ENCODE measurements around the gene ADGRV1. TPM values are rescaled to one million over a fixed set of nuclear protein-coding genes. Genes with fewer than 3 reads are reported as not detected.

ADGRV1 gene
- total RNA-seq, 1 experiment from 2014 or later: 6.8 TPM

DNA sequence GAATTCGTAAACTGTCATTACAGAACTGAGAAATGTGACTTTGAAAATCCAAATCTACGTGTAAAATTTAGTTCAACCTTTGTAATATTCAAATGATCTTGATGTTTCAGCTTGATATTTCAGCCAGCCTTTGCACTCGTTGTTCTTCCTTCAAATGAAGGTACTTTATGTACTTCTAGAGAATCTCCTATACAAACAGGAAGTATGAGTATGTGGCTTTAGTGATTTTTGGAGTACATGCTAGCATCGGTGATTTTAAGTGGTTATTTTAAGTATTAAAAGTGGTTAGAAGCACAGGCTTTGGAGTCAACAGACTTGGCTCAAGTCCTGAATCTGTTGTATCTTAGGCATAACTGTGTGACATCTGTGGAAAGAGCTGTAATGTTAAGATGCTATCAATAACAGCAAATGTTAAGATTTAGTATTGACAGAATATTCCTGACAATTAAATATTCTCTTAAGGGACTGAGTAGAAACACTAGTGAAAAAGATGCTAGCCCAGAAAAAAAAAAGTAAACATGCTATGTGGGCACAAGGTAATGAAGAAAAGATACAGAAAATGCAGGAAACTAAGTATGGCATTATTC, 398.0 kb downstream of the ADGRV1 start:
- Histone ChIP-seq H3K4me1 (ENCODE audit: insufficient read depth, low read length, poor library complexity, severe bottlenecking) (peaks cover 9% of the 10 kb centered on the region), H3K4me3 (ENCODE audit: low read depth, low read length, poor library complexity, severe bottlenecking) (no peak overlapping the region), H3K27me3 (replicated peaks; ENCODE audit: insufficient read depth, low read depth, low read length, poor library complexity) (no peaks in the 10 kb centered on the region), H3K27ac (ENCODE audit: low read depth, low read length, poor library complexity, severe bottlenecking) (no peak overlapping the region), H3K36me3 (ENCODE audit: insufficient read depth, low read length, poor library complexity, severe bottlenecking) (no peaks in the 10 kb centered on the region), H3K9me3 (ENCODE audit: low read depth, low read length, poor library complexity, severe bottlenecking) (no peaks in the 10 kb centered on the region)
- POLR2A ChIA-PET (ENCODE audit: low non-redundant PET): no interaction called here
- TF ChIP-seq, protein P1, sequence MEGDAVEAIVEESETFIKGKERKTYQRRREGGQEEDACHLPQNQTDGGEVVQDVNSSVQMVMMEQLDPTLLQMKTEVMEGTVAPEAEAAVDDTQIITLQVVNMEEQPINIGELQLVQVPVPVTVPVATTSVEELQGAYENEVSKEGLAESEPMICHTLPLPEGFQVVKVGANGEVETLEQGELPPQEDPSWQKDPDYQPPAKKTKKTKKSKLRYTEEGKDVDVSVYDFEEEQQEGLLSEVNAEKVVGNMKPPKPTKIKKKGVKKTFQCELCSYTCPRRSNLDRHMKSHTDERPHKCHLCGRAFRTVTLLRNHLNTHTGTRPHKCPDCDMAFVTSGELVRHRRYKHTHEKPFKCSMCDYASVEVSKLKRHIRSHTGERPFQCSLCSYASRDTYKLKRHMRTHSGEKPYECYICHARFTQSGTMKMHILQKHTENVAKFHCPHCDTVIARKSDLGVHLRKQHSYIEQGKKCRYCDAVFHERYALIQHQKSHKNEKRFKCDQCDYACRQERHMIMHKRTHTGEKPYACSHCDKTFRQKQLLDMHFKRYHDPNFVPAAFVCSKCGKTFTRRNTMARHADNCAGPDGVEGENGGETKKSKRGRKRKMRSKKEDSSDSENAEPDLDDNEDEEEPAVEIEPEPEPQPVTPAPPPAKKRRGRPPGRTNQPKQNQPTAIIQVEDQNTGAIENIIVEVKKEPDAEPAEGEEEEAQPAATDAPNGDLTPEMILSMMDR (conservative IDR thresholded peaks at IDR 0.05; ENCODE audit: low read depth, low read length): no peak
- no peak for TF ChIP-seq EZH2 (IDR thresholded peaks at IDR 0.05; ENCODE audit: borderline replicate concordance, low read depth, low read length, poor library complexity, severe bottlenecking)
- no peak for DNase-seq (ENCODE audit: low spot score)
- no TSS peak for BruUV-seq (replicated peaks)
- intact Hi-C loops (cut with micrococcal nuclease; ENCODE audit: unreplicated experiment): no loop called here
- CTCF ChIA-PET: no interaction called here

DNA sequence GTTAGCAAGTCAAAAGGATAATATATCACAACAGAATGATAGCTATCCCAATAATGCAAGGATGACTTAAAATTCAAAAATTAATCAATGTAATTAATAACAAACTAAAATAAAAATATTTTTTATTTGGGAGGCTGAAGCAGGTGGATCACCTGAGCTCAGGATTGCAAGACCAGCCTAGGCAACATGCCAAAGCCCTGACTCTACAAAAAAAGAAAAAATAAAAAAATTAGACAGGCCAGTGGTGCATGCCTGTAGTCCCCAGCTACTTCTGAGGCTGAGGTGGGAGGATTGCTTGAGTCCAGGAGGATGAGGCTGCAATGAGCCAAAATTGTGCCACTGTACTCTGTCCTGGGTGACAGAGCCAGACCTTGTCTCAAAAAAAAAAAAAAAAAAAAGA, 399.3 kb downstream of the ADGRV1 start:
- no peaks in the 10 kb centered on the region for H3K36me3 ChIP-seq (ENCODE audit: insufficient read depth, low read length, poor library complexity, severe bottlenecking)
- TF ChIP-seq, protein P1 (conservative IDR thresholded peaks at IDR 0.05; ENCODE audit: low read depth, low read length): no peak
- TF ChIP-seq EZH2 (IDR thresholded peaks at IDR 0.05; ENCODE audit: borderline replicate concordance, low read depth, low read length, poor library complexity, severe bottlenecking): no peak
- H3K9me3 ChIP-seq (ENCODE audit: low read depth, low read length, poor library complexity, severe bottlenecking): no peaks in the 10 kb centered on the region
- H3K4me3 ChIP-seq (ENCODE audit: low read depth, low read length, poor library complexity, severe bottlenecking): no peak overlapping the region
- intact Hi-C loops (cut with micrococcal nuclease; ENCODE audit: unreplicated experiment): no loop called here
- DNase-seq (ENCODE audit: low spot score): no peak
- BruUV-seq (replicated peaks): no TSS peak
- no peak overlapping the region for H3K27ac ChIP-seq (ENCODE audit: low read depth, low read length, poor library complexity, severe bottlenecking)
- ChIA-PET CTCF (no interaction called here), POLR2A (ENCODE audit: low non-redundant PET) (no interaction called here)
- H3K27me3 ChIP-seq (replicated peaks; ENCODE audit: insufficient read depth, low read depth, low read length, poor library complexity): no peaks in the 10 kb centered on the region
- H3K4me1 ChIP-seq (ENCODE audit: insufficient read depth, low read length, poor library complexity, severe bottlenecking): peaks cover 9% of the 10 kb centered on the region

DNA sequence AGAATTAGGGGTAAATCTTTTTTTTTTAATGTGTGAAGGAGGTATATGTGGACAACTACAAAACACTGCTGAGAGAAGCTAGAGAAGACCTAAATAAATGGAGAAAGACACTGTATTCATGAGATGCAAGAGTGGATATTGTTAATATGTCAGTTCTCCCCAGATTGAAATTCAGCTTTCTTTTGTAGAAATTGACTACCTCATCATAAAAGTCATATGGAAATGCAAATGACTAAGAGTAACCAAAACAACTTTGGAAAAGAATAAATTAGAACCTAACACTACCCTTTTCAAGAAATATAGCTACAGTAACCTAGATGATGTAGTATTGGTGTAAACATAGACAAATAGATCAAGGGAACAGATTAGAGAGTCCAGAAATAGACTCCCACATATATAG, 400.7 kb downstream of the ADGRV1 start:
- Histone ChIP-seq H3K27me3 (replicated peaks; ENCODE audit: insufficient read depth, low read depth, low read length, poor library complexity) (no peaks in the 10 kb centered on the region), H3K36me3 (ENCODE audit: insufficient read depth, low read length, poor library complexity, severe bottlenecking) (no peaks in the 10 kb centered on the region), H3K4me3 (ENCODE audit: low read depth, low read length, poor library complexity, severe bottlenecking) (no peak overlapping the region), H3K27ac (ENCODE audit: low read depth, low read length, poor library complexity, severe bottlenecking) (no peak overlapping the region), H3K9me3 (ENCODE audit: low read depth, low read length, poor library complexity, severe bottlenecking) (no peaks in the 10 kb centered on the region), H3K4me1 (ENCODE audit: insufficient read depth, low read length, poor library complexity, severe bottlenecking) (peaks cover 9% of the 10 kb centered on the region)
- no TSS peak for BruUV-seq (replicated peaks)
- no peak for DNase-seq (ENCODE audit: low spot score)
- TF ChIP-seq EZH2 (IDR thresholded peaks at IDR 0.05; ENCODE audit: borderline replicate concordance, low read depth, low read length, poor library complexity, severe bottlenecking): no peak
- TF ChIP-seq, protein P1 (conservative IDR thresholded peaks at IDR 0.05; ENCODE audit: low read depth, low read length): no peak
- intact Hi-C loops (cut with micrococcal nuclease; ENCODE audit: unreplicated experiment): no loop called here
- ChIA-PET POLR2A (ENCODE audit: low non-redundant PET) (no interaction called here), CTCF (no interaction called here)

Data from A673 (cell line).